Stimulated activated memory B cell treated with anti-CD40 and anti-IgM and Interleukin-4, amounts not matched to agents 10 μg/mL and 1 μg/mL and 100 μg/mL, for 72 hours (primary cell): ENCODE data around the gene FLRT1.

Experiments used
- ATAC-seq: fragments of 150-1000 bp; cut with Tn5 transposase; 2 replicates; pipeline ENCODE4 v1.10.0; 2021
- H3K27ac Mint-ChIP-seq: one replicate; pipeline ENCODE4 v1.8.0; 2022; ENCODE audit warnings: mild to moderate bottlenecking, mixed read lengths
- H3K27me3 Mint-ChIP-seq: one replicate; pipeline ENCODE4 v1.8.0; 2022; ENCODE audit warnings: mixed read lengths
- H3K36me3 Mint-ChIP-seq: one replicate; pipeline ENCODE4 v1.8.0; 2022; ENCODE audit warnings: mixed read lengths
- H3K4me1 Mint-ChIP-seq: one replicate; pipeline ENCODE4 v1.8.0; 2022; ENCODE audit warnings: mixed read lengths
- H3K4me3 Mint-ChIP-seq: one replicate; pipeline ENCODE4 v1.8.0; 2022; ENCODE audit warnings: mild to moderate bottlenecking, moderate library complexity, mixed read lengths
- H3K9me3 Mint-ChIP-seq: one replicate; pipeline ENCODE4 v1.8.0; 2022; ENCODE audit warnings: mixed read lengths

The FLRT1 gene

GRCh38 chr11:64013141-64013896 lies 22.4 kb upstream of the FLRT1 start:
- Mint-ChIP-seq H3K27ac (no peak overlapping the region), H3K27me3 (peaks cover 50% of the 10 kb centered on the region), H3K9me3 (peaks cover 14% of the 10 kb centered on the region), H3K36me3 (peaks cover 16% of the 10 kb centered on the region), H3K4me1 (peaks cover under 1% of the 10 kb centered on the region), H3K4me3 (no peak overlapping the region)
- ATAC-seq, result no peak

- no peak overlapping the region for H3K27ac Mint-ChIP-seq
- H3K4me3 Mint-ChIP-seq, result no peak overlapping the region
These were observed 21.4 kb upstream of the FLRT1 start for GRCh38 chr11:64014356-64014755.

GRCh38 chr11:64015510-64015909 lies 20.2 kb upstream of the FLRT1 start:
- Mint-ChIP-seq H3K27me3 (peaks cover 33% of the 10 kb centered on the region), H3K36me3 (peaks cover 9% of the 10 kb centered on the region), H3K4me3 (no peak overlapping the region), H3K9me3 (peaks cover 7% of the 10 kb centered on the region), H3K4me1 (no peaks in the 10 kb centered on the region), H3K27ac (no peak overlapping the region)
- ATAC-seq, result no peak

More at GRCh38 chr11:64014356-64014755, 21.4 kb upstream of the FLRT1 start:
- no peaks in the 10 kb centered on the region for H3K4me1 Mint-ChIP-seq
- ATAC-seq, result no peak
- peaks cover 14% of the 10 kb centered on the region for H3K9me3 Mint-ChIP-seq
- H3K27me3 Mint-ChIP-seq, result peaks cover 41% of the 10 kb centered on the region
- peaks cover 16% of the 10 kb centered on the region for H3K36me3 Mint-ChIP-seq

GRCh38 chr11:64015935-64016845 lies 19.5 kb upstream of the FLRT1 start:
- Mint-ChIP-seq H3K9me3 (peaks cover under 1% of the 10 kb centered on the region), H3K36me3 (peaks cover 2% of the 10 kb centered on the region), H3K27ac (no peak overlapping the region), H3K4me1 (no peaks in the 10 kb centered on the region), H3K4me3 (no peak overlapping the region), H3K27me3 (peaks cover 26% of the 10 kb centered on the region)
- no peak for ATAC-seq

- Mint-ChIP-seq H3K27ac (no peak overlapping the region), H3K4me1 (no peaks in the 10 kb centered on the region), H3K36me3 (no peaks in the 10 kb centered on the region), H3K9me3 (no peaks in the 10 kb centered on the region), H3K27me3 (peaks cover 21% of the 10 kb centered on the region), H3K4me3 (no peak overlapping the region)
- ATAC-seq, result no peak
These were observed 17.8 kb upstream of the FLRT1 start for GRCh38 chr11:64017945-64018224.

- Mint-ChIP-seq H3K27me3 (peaks cover 21% of the 10 kb centered on the region), H3K9me3 (no peaks in the 10 kb centered on the region), H3K4me3 (no peak overlapping the region), H3K27ac (no peak overlapping the region), H3K4me1 (no peaks in the 10 kb centered on the region), H3K36me3 (no peaks in the 10 kb centered on the region)
- no peak for ATAC-seq
These were observed 17.4 kb upstream of the FLRT1 start for GRCh38 chr11:64018310-64018709.

GRCh38 chr11:64019106-64020037 lies 16.4 kb upstream of the FLRT1 start:
- no peak for ATAC-seq
- no peak overlapping the region for H3K27ac Mint-ChIP-seq
- H3K27me3 Mint-ChIP-seq, result peaks cover 21% of the 10 kb centered on the region

GRCh38 chr11:64020976-64021756 lies 14.6 kb upstream of the FLRT1 start:
- Mint-ChIP-seq H3K4me1 (no peaks in the 10 kb centered on the region), H3K27me3 (peaks cover 9% of the 10 kb centered on the region), H3K4me3 (no peak overlapping the region), H3K27ac (no peak overlapping the region), H3K36me3 (no peaks in the 10 kb centered on the region), H3K9me3 (no peaks in the 10 kb centered on the region)
- no peak for ATAC-seq

More at GRCh38 chr11:64019106-64020037, 16.4 kb upstream of the FLRT1 start:
- no peaks in the 10 kb centered on the region for H3K36me3 Mint-ChIP-seq
- H3K4me1 Mint-ChIP-seq, result no peaks in the 10 kb centered on the region
- no peaks in the 10 kb centered on the region for H3K9me3 Mint-ChIP-seq
- no peak overlapping the region for H3K4me3 Mint-ChIP-seq

- Mint-ChIP-seq H3K27me3 (peaks cover 11% of the 10 kb centered on the region), H3K9me3 (no peaks in the 10 kb centered on the region), H3K27ac (no peak overlapping the region), H3K4me1 (no peaks in the 10 kb centered on the region), H3K4me3 (no peak overlapping the region), H3K36me3 (no peaks in the 10 kb centered on the region)
- no peak for ATAC-seq
These were observed 14.0 kb upstream of the FLRT1 start for GRCh38 chr11:64021757-64022093.

GRCh38 chr11:64022125-64022784 lies 13.5 kb upstream of the FLRT1 start:
- Mint-ChIP-seq H3K9me3 (no peaks in the 10 kb centered on the region), H3K27ac (no peak overlapping the region), H3K4me1 (no peaks in the 10 kb centered on the region), H3K27me3 (peaks cover 11% of the 10 kb centered on the region), H3K4me3 (no peak overlapping the region), H3K36me3 (no peaks in the 10 kb centered on the region)
- no peak for ATAC-seq

- Mint-ChIP-seq H3K27me3 (peaks cover 20% of the 10 kb centered on the region), H3K4me1 (no peaks in the 10 kb centered on the region), H3K36me3 (no peaks in the 10 kb centered on the region), H3K4me3 (no peak overlapping the region), H3K27ac (no peak overlapping the region), H3K9me3 (no peaks in the 10 kb centered on the region)
- no peak for ATAC-seq
These were observed 11.7 kb upstream of the FLRT1 start for GRCh38 chr11:64023712-64024710.

- no peak overlapping the region for H3K4me3 Mint-ChIP-seq
- H3K36me3 Mint-ChIP-seq, result no peaks in the 10 kb centered on the region
- peaks cover 32% of the 10 kb centered on the region for H3K27me3 Mint-ChIP-seq
- ATAC-seq, result no peak
- no peak overlapping the region for H3K27ac Mint-ChIP-seq
- no peaks in the 10 kb centered on the region for H3K4me1 Mint-ChIP-seq
- H3K9me3 Mint-ChIP-seq, result no peaks in the 10 kb centered on the region
These were observed 10.5 kb upstream of the FLRT1 start for GRCh38 chr11:64025205-64025604.

- H3K4me3 Mint-ChIP-seq, result no peak overlapping the region
- no peaks in the 10 kb centered on the region for H3K4me1 Mint-ChIP-seq
- ATAC-seq, result no peak
- H3K9me3 Mint-ChIP-seq, result no peaks in the 10 kb centered on the region
- no peaks in the 10 kb centered on the region for H3K36me3 Mint-ChIP-seq
- H3K27me3 Mint-ChIP-seq, result peaks cover 45% of the 10 kb centered on the region
- no peak overlapping the region for H3K27ac Mint-ChIP-seq
These were observed 9.0 kb upstream of the FLRT1 start for GRCh38 chr11:64026575-64027205.
